Measurements from ENCODE around the gene C7orf25. TPM values are rescaled to one million over a fixed set of nuclear protein-coding genes. Genes with fewer than 3 reads are reported as not detected.

C7orf25 gene
- total RNA-seq, 2 experiments from 2014 or later: 5.9 to 6.8 TPM

DNA sequence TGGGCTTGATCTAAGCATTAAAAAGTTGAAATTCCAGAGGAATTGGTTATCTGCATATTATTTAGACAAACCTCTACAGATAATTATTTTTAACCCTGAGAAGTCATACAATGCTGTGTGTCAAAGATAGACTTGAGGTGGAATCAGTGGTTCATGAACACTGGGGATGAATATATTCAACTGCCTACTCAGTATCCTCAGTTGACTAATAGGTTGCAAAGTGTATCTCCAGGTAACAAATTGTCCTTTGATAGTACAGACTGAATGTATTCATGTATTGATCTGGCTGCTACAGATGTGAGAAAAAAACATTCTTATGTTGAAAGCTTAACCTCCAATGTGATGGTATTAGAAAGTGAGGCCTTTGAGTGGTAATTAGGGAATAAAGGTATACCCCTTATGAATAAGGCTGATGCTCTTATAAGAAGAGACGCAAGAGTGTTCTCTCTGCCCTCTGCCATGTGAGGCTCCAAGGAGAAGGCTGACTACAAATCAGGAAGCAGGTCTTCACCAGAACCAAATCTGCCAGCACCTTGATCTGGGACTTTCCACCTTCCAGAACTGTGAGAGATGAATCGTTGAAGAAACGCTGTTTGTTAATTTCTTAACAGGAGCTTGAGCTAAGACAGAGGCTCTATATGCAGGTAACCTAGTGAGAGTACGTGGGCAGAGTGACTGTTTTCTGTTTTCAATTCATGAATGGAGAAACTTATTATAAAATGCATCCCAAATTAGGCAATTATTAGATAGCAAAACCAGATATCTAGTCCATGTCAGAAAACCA lies 27.8 kb upstream of the C7orf25 start:
- peaks cover 20% of the 10 kb centered on the region for H3K36me3 Mint-ChIP-seq

GRCh38 chr7:42935861-42936260 lies 24.0 kb upstream of the C7orf25 start:
- ATAC-seq (no peak), DNase-seq (no peak)
- CTCF ChIA-PET: interaction anchor here (1.0 to 1.5 kb wide), 4 partner anchors 10 to 647 kb away, joined by 3 to 6 read pairs (median 4); partner anchors contain the start of gene STK17A
- Mint-ChIP-seq H3K4me1 (peaks cover 36% of the 10 kb centered on the region), H3K9me3 (ENCODE audit: low read depth) (no peaks in the 10 kb centered on the region), H3K36me3 (peaks cover 26% of the 10 kb centered on the region), H3K27ac (no peak overlapping the region), H3K4me3 (no peak overlapping the region), H3K27me3 (no peaks in the 10 kb centered on the region)

More for the DNA sequence above, 27.8 kb upstream of the C7orf25 start:
- peak overlapping the region; percentile 2 for H3K27ac Mint-ChIP-seq
- ATAC-seq: no peak
- peak overlapping the region; percentile 19 for H3K4me3 Mint-ChIP-seq
- H3K9me3 Mint-ChIP-seq (ENCODE audit: low read depth): no peaks in the 10 kb centered on the region
- CTCF ChIA-PET: interaction anchor here (1.2 kb wide), 1 partner anchor 321 kb away, joined by 3 read pairs; no protein-coding TSS in a partner anchor
- peaks cover 20% of the 10 kb centered on the region for H3K4me1 Mint-ChIP-seq
- no peaks in the 10 kb centered on the region for H3K27me3 Mint-ChIP-seq
- no peak for DNase-seq

DNA sequence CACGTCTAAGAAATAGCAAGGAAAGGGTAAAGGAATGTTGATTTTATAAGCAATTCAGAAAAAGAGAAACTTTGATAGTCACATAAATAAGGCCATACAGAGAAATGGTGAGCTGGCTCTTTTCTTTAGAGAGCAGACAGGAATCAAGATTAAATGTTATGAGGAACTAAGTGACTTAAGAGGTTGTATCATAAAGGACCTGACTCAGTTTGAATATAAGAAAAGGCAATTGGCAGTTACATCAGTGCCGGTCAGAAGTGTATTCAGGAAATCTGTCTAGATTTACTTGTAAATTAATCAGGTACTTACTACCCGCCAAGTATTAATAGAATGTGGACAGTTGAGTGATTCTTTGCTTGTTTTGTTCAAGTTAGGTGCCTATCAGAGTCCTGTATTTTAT lies 22.4 kb upstream of the C7orf25 start:
- Mint-ChIP-seq H3K4me3 (no peak overlapping the region), H3K4me1 (peaks cover 41% of the 10 kb centered on the region), H3K36me3 (peaks cover 30% of the 10 kb centered on the region), H3K9me3 (ENCODE audit: low read depth) (no peaks in the 10 kb centered on the region), H3K27me3 (no peaks in the 10 kb centered on the region), H3K27ac (no peak overlapping the region)
- CTCF ChIA-PET: interaction anchor here (0.9 to 1.5 kb wide), 3 partner anchors 22 to 648 kb away, joined by 3 to 6 read pairs (median 3); partner anchors contain the start of genes C7orf25 and STK17A
- ATAC-seq (no peak), DNase-seq (no peak)

GRCh38 chr7:42932811-42933591 lies 21.1 kb upstream of the C7orf25 start:
- Mint-ChIP-seq H3K27me3 (no peaks in the 10 kb centered on the region), H3K36me3 (peaks cover 34% of the 10 kb centered on the region), H3K27ac (peak overlapping the region; percentile 100), H3K4me1 (peaks cover 53% of the 10 kb centered on the region), H3K9me3 (ENCODE audit: low read depth) (no peaks in the 10 kb centered on the region), H3K4me3 (peak overlapping the region; percentile 100)
- no peak for ATAC-seq
- DNase-seq: no peak
- CTCF ChIA-PET: interaction anchor here (0.7 to 2.2 kb wide), 10 partner anchors 9 to 906 kb away, joined by 3 to 26 read pairs (median 5); no protein-coding TSS in a partner anchor

DNA sequence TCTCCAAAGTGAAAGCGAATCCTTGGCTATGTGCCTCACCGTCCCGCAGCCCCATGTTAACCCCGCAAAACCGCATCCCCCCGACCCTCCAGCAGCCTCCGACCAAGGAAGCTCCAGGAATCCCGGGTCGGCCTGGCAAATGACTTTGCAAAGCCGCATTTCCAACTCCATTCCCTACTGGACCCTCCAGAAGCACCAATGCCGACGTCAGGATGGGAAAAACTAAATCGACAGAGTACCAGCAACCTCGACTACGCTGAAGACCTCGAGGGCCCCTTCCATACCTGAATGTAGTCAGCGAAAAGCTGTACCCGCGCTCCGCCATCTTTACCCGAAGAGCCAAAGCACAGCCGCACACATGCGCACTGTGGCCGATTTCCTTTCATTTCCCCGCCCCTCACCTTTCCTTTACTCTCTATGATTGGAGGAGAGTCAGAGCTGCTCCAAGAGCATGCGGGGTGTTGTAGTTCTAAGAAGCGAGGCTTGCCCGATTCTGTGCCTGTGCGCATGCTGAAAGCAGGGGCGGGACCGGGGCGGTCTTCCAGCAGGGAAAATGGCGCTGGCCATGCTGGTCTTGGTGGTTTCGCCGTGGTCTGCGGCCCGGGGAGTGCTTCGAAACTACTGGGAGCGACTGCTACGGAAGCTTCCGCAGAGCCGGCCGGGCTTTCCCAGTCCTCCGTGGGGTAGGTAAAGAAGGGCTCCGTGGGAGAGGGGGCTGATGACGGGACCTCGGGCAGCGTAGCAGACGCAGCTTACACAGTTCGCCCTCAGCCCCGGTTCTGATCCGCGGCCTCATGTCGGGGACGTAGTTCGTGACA lies 20.2 kb upstream of the C7orf25 start, which contains the start of the genes MRPL32 and PSMA2:
TSS of gene MRPL32 (plus strand) at position 543 of the 818 bp plus-strand sequence. CDS start at position 554, 11 bp downstream.
TSS of gene PSMA2 (minus strand) at position 341 of the 818 bp plus-strand sequence. CDS start at position 325, 16 bp downstream.
- peaks cover 61% of the 10 kb centered on the region for H3K4me1 Mint-ChIP-seq

DNA sequence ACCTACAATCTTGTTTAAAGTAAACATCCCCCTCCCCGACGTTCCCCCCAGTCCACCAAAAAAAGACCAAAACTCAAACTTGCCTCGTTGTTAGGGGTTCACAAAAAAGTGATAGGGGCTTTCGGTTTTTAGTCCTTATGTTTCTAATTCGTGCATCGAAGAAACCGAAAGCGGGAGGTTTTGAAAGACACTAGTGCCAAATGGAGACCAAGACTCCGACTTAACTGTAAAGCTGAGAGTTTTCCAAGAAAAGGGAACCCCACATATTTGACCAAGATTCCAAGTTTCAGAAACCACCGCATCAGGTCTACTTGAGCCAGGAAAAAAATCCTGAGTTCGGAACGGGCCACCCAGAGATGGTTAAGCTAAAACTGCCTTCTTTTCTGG lies 19.6 kb upstream of the C7orf25 start:
- peaks cover 61% of the 10 kb centered on the region for H3K4me1 Mint-ChIP-seq
- no peaks in the 10 kb centered on the region for H3K27me3 Mint-ChIP-seq
- H3K36me3 Mint-ChIP-seq: peaks cover 39% of the 10 kb centered on the region
- CTCF ChIA-PET: interaction anchor here (1.1 to 2.2 kb wide), 9 partner anchors 10 to 651 kb away, joined by 3 to 26 read pairs (median 5); partner anchors contain the start of genes C7orf25 and STK17A
- DNase-seq: peak; percentile 49
- peak overlapping the region; percentile 100 for H3K27ac Mint-ChIP-seq
- no peaks in the 10 kb centered on the region for H3K9me3 Mint-ChIP-seq (ENCODE audit: low read depth)
- H3K4me3 Mint-ChIP-seq: peak overlapping the region; percentile 100
- ATAC-seq: no peak

More for the DNA sequence above, 20.2 kb upstream of the C7orf25 start, which contains the start of the genes MRPL32 and PSMA2:
- H3K27ac Mint-ChIP-seq: peak within 1 kb of the TSS; percentile 100
- no peaks in the 10 kb centered on the region for H3K27me3 Mint-ChIP-seq
- ATAC-seq (peak; percentile 100), DNase-seq (peak; percentile 97)
- no peaks in the 10 kb centered on the region for H3K9me3 Mint-ChIP-seq (ENCODE audit: low read depth)
- peaks cover 37% of the 10 kb centered on the region for H3K36me3 Mint-ChIP-seq
- CTCF ChIA-PET: interaction anchor here (1.1 to 2.2 kb wide), 14 partner anchors 9 to 907 kb away, joined by 3 to 26 read pairs (median 5); partner anchors contain the start of genes C7orf25 and STK17A
- peak within 1 kb of the TSS; percentile 100 for H3K4me3 Mint-ChIP-seq

DNA sequence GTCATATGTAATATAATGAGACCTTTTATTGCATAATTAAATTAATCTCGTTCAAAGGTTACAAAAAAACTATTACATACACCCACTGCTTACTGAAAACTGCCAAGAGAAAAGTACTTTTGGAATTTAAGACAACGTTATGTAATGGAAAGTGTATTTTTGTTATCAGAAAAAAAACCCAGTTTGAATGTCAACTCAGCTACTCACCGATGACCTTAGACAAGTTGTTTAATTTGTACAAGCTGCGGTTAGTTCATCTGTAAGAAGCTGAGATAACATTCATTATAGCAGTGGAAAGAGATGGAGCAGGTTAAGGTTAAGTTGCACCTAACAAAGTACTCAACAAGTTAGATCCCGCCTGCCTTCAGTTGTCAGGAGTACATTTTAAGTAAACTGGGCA lies 19.0 kb upstream of the C7orf25 start:
- no peak for DNase-seq
- peaks cover 40% of the 10 kb centered on the region for H3K36me3 Mint-ChIP-seq

GRCh38 chr7:42929449-42929848 lies 17.6 kb upstream of the C7orf25 start:
- CTCF ChIA-PET: interaction anchor here (0.8 to 1.9 kb wide), 5 partner anchors 10 to 909 kb away, joined by 3 to 10 read pairs (median 4); no protein-coding TSS in a partner anchor
- Mint-ChIP-seq H3K4me3 (peak overlapping the region; percentile 100), H3K36me3 (peaks cover 45% of the 10 kb centered on the region), H3K27me3 (no peaks in the 10 kb centered on the region), H3K4me1 (peaks cover 64% of the 10 kb centered on the region), H3K9me3 (ENCODE audit: low read depth) (no peaks in the 10 kb centered on the region), H3K27ac (no peak overlapping the region)
- DNase-seq: no peak
- ATAC-seq: no peak

More for the DNA sequence above, 19.0 kb upstream of the C7orf25 start:
- peaks cover 61% of the 10 kb centered on the region for H3K4me1 Mint-ChIP-seq
- ATAC-seq: no peak
- H3K27ac Mint-ChIP-seq: peak overlapping the region; percentile 100
- CTCF ChIA-PET: interaction anchor here (1.4 to 1.5 kb wide), 3 partner anchors 14 to 652 kb away, joined by 3 to 6 read pairs (median 4); partner anchors contain the start of gene STK17A
- no peaks in the 10 kb centered on the region for H3K9me3 Mint-ChIP-seq (ENCODE audit: low read depth)
- H3K27me3 Mint-ChIP-seq: no peaks in the 10 kb centered on the region
- H3K4me3 Mint-ChIP-seq: peak overlapping the region; percentile 100

- peaks cover 62% of the 10 kb centered on the region for H3K4me1 Mint-ChIP-seq
- H3K9me3 Mint-ChIP-seq (ENCODE audit: low read depth): no peaks in the 10 kb centered on the region
- CTCF ChIA-PET: interaction anchor here (0.8 to 1.9 kb wide), 5 partner anchors 9 to 910 kb away, joined by 3 to 10 read pairs (median 3); no protein-coding TSS in a partner anchor
- peak overlapping the region; percentile 11 for H3K4me3 Mint-ChIP-seq
- H3K36me3 Mint-ChIP-seq: peaks cover 49% of the 10 kb centered on the region
- H3K27ac Mint-ChIP-seq: no peak overlapping the region
- no peak for DNase-seq
- ATAC-seq: no peak
- no peaks in the 10 kb centered on the region for H3K27me3 Mint-ChIP-seq
Observed at GRCh38 chr7:42928754-42929153, 16.9 kb upstream of the C7orf25 start.

DNA sequence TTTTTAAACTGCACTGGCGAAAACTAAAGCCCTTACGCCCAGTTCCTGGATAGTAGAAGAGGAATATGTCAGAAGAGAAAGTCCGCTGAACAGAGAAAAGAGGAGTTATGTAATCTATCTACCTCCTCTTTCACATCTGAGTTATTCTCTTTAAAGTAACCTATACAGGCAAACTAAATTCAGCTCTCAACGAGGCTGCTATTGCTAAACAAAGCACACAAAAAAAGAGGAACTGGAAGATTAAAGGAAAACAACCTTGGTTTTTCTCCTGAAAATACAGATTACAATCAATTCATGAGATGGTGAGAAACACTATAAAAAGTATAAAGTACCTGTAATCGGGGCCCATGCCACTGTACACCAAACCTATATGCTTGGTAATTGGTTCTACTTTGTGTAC lies 14.3 kb upstream of the C7orf25 start:
- H3K27me3 Mint-ChIP-seq: no peaks in the 10 kb centered on the region
- no peak overlapping the region for H3K27ac Mint-ChIP-seq
- CTCF ChIA-PET: interaction anchor here (1.3 to 1.6 kb wide), 2 partner anchors 10 to 15 kb away, joined by 3 to 8 read pairs; no protein-coding TSS in a partner anchor
- no peak overlapping the region for H3K4me3 Mint-ChIP-seq
- H3K36me3 Mint-ChIP-seq: peaks cover 63% of the 10 kb centered on the region
- H3K4me1 Mint-ChIP-seq: peaks cover 58% of the 10 kb centered on the region
- H3K9me3 Mint-ChIP-seq (ENCODE audit: low read depth): no peaks in the 10 kb centered on the region
- no peak for ATAC-seq
- DNase-seq: no peak

DNA sequence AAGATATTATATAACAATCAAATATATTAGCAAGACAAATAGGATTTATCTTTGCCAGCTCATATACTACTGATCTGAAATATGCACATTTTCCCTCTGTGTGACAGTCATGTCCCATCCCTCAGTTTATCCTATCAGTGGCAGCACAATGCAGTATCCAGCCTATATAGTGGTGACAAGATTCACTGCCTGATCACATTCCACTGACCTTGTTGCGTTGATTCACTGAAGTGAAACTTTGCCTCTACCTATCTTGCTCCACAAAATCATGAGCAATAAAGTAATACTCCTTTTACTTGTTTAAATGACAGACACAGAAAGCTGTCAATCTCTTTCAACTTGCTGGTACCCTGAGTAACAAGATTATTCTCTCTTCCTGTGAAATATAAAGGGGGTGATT lies 13.8 kb upstream of the C7orf25 start:
- CTCF ChIA-PET: interaction anchor here (1.3 kb wide), 1 partner anchor 9 kb away, joined by 3 read pairs; no protein-coding TSS in a partner anchor
- no peaks in the 10 kb centered on the region for H3K9me3 Mint-ChIP-seq (ENCODE audit: low read depth)
- H3K4me1 Mint-ChIP-seq: peaks cover 57% of the 10 kb centered on the region
- DNase-seq: no peak
- H3K4me3 Mint-ChIP-seq: no peak overlapping the region
- peaks cover 69% of the 10 kb centered on the region for H3K36me3 Mint-ChIP-seq
- peak overlapping the region; percentile 51 for H3K27ac Mint-ChIP-seq
- ATAC-seq: no peak
- no peaks in the 10 kb centered on the region for H3K27me3 Mint-ChIP-seq
